Ureter (tissue), 1 donor: ENCODE results near the gene DNPH1. TPM values are rescaled to one million over a fixed set of nuclear protein-coding genes. Genes with fewer than 3 reads are reported as not detected.

ENCODE experiments used
- DNase-seq: peaks from one replicate; pipeline ENCODE4 v3.0.0-alpha.2; 2020; ENCODE audit warnings: low spot score
- total RNA-seq: library from RNA; stranded (reverse); gene quantifications from one replicate; pipeline ENCODE4 v1.2.4, GENCODE V29; 2023
- donor health status: DM: yes; HTN: yes; CAD: no.

DNPH1 gene
- total RNA-seq, 1 donor from 2014 or later, result 42.8 TPM

DNA sequence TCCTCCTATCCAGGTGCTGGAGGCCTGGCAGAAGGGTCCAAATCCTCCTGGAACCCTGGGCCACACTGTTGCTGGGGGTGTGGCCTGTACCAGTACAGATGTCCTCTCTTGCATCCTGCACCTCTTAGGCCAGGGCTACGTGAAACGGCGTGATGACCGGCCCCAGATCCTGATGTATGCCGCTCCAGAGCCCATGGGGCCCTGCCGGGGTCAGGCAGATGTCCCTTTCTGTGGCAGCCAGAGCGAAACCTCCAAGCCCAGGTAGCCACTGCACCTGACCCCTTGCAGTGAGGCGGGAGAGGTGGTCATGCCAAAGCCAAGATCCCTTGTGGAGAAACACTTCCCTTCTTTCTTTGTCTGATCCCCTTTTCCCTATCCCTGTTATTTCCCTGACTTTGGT, 14.2 kb downstream of the DNPH1 start:
- DNase-seq, result no peak

- no peak for DNase-seq
These were observed 15.8 kb downstream of the DNPH1 start for GRCh38 chr6:43213431-43213830.

GRCh38 chr6:43211955-43212354, 17.3 kb downstream of the DNPH1 start:
- DNase-seq, result no peak

GRCh38 chr6:43207286-43207685, 22.0 kb downstream of the DNPH1 start:
- no peak for DNase-seq

DNA sequence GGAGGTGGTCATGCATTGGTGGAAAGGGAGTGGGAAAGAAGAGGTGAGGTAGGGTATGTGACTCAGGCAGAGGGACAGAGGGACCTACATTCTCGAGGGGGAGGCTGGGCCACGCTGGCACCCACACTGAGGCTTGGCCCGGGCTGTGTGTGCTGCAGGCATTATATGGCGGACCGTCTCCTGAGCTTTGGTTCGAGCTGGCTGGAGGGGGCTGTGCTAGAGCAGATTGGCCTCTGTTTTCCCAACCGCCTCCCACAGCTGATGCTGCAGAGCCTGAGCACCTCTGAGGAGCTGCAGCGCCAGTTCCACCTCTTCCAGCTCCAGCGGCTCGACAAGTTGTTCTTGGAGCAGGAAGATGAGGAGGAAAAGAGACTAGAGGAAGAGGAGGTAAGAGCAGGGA, 23.4 kb downstream of the DNPH1 start:
- DNase-seq, result no peak

GRCh38 chr6:43204271-43205105, 24.8 kb downstream of the DNPH1 start:
- no peak for DNase-seq

DNA sequence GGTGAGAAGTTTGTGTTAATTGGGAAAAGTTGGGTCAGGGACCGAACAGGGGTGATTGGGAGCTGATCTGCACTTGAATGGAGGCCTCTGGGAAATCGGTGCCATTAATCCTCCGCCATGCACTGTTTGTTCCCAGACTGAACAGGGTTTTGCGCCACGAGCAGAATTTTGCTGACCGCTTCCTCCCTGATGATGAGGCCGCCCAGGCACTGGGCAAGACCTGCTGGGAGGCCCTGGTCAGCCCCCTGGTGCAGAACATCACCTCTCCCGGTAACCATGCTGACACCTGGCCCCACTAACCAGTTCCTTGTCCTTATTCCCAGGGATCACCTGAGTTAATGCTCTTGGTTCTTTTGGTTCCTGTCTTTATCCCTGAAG, 25.6 kb downstream of the DNPH1 start:
- DNase-seq, result no peak

DNA sequence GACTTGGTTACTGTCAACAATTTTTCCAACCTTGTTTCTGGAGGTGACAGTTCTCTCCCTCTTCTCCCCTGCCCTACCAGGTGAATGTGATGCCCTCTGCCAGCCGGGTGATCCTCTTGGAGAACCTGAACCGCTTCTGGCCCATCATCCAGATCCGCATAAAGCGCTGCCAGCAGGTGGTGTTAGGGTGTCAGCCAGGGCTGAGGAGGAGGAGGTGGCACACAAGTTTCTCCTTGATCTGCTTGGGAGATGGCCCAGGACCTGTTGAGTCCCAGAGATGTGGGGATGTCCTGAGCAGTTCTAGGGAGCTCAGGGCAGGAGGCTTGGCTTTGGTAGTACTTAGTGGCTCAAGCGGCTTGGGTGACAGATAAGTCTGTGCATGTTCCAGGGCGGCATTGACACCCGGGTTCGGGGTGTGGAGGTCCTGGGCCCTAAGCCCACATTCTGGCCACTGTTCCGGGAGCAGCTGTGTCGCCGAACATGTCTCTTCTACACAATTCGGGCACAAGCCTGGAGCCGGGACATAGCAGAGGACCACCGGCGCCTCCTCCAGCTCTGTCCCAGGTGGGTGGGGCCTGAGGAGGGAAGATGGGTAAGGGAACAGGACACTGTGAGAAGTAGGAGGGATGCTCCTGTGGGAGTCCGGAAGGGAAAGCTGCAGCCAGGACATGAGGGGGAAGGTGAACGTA, 26.1 kb downstream of the DNPH1 start:
- no peak for DNase-seq

DNA sequence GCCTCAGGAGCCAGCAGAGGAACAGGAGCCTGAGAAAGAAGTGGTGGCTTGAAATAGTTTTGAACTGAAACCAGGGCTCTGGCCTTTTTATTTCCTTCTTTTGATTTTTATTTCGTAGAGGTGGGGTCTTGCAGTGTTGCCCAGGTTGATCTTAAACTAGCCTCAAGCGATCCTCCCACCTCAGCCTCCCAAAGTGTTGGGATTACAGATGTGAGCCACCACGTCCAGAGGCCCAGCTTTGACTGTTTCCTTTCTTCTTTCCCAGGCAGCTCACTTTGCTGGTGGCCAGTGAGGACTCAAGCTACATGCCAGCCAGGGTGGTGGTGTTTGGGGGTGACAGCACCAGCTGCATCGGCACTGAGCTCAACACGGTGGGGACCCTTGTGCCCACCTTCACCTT, 26.8 kb downstream of the DNPH1 start:
- no peak for DNase-seq

- DNase-seq, result no peak
These were observed 28.7 kb downstream of the DNPH1 start for GRCh38 chr6:43200541-43200940.

GRCh38 chr6:43199912-43200311, 29.4 kb downstream of the DNPH1 start:
- no peak for DNase-seq

GRCh38 chr6:43196337-43196736, 32.9 kb downstream of the DNPH1 start:
- DNase-seq, result no peak

GRCh38 chr6:43193929-43194328, 35.4 kb downstream of the DNPH1 start:
- no peak for DNase-seq

- no peak for DNase-seq
These were observed 36.4 kb downstream of the DNPH1 start for GRCh38 chr6:43192911-43193310.

DNA sequence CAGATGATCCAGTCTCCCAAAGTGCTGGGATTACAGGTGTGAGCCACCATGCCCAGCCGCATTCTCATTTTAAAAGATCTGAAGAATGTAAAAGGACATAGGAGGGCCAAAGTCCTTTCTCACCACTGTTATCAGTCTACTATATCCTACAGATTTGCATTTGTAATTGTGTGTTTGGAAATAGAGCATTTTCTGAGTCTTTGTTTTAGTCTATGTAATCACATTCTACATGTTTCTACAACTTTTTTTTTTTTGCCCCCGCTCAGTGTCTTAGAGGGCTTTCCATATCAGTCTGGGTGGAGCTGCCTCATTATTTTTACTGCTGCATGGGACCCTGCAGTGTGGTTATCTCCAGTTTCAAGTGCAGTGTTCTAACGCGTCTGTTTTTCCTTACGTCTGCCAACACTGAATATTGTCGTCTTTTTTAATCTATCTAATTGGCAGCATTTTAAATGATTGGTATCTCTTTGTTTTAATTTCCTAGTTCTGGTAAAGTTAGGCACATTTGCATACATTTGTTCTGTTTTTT, 39.4 kb downstream of the DNPH1 start:
- no peak for DNase-seq

DNA sequence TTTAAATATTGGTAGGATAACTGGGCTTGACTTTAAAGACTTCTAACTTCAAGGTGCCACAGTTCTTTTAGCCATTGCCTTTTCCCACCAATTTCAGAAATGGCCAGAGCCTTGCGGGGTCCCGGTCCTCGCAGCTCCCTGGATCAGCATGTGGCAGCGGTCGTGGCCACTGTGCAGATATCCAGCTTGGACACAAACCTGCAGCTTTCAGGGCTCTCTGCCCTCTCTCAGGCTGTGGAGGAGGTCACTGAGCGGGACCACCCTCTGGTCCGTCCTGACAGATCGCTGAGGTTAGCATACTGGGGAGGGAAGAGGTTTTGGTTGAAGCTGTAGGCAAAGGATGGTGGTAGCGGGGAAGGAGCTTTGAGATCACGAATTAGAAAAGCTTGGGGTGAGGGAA, 40.9 kb downstream of the DNPH1 start:
- DNase-seq, result no peak

GRCh38 chr6:43187821-43188220, 41.5 kb downstream of the DNPH1 start:
- no peak for DNase-seq

GRCh38 chr6:43186706-43187105, 42.6 kb downstream of the DNPH1 start:
- DNase-seq, result no peak

GRCh38 chr6:43186019-43186418, 43.3 kb downstream of the DNPH1 start:
- DNase-seq, result no peak

GRCh38 chr6:43185391-43185985, 43.8 kb downstream of the DNPH1 start:
- no peak for DNase-seq

DNA sequence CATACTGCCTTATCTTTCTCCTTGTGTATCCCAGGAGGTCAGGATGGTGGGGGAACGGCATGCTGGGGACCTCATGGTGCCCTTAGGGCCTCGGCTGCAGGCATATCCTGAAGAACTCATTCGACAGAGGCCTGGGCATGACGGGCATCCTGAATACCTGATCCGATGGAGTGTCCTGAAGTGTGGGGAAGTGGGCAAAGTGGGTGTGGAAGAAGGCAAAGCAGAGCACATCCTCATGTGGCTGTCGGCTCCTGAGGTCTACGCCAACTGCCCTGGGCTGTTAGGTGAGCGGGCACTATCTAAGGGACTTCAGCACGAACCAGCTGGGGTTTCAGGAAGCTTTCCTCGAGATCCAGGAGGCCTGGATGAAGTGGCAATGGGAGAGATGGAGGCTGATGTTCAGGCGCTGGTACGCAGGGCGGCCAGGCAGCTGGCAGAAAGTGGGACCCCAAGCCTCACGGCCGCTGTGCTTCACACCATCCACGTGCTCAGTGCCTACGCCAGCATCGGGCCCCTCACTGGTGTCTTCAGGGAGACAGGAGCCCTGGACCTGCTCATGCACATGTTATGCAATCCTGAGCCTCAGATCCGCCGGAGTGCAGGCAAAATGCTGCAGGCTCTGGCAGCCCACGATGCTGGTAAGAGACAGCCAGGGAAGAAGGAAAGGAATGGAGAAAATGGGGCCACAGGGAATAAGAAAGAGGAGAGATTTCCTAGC, 44.9 kb downstream of the DNPH1 start:
- DNase-seq, result no peak

DNA sequence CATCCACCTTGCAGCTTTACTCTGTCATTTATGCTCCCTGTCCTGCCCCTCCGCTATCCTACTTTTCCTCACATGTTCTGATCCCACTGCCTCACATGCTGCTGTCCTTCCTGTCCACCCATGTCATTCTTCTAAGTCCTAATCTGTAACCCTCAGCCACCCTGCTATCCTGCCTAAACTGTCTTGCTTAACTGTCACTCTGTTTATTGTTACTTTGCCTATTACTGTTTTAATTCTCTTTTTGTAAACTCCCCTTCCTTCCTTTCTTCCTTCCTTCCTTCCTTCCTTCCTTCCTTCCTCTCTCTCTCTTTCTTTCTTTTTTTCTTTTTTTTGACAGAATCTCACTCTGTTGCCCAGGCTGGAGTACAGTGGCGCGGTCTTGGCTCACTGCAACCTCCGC, 45.8 kb downstream of the DNPH1 start:
- no peak for DNase-seq
